H1 (cell line): ENCODE results near the gene SFN. TPM values are rescaled to one million over a fixed set of nuclear protein-coding genes. Genes with fewer than 3 reads are reported as not detected.

Experiments used
- CTCF ChIA-PET: fragments of 300-600 bp; sonication (Branson Sonifier 250); formaldehyde crosslinking; loops from one replicate; lab custom pipeline; 2021; ENCODE audit not compliant: partially characterized antibody; lab: Charles Lee
- POLR2A ChIA-PET: fragments of 300-600 bp; sonication (Branson Sonifier 250); formaldehyde crosslinking; loops from one replicate; lab custom pipeline; 2021; ENCODE audit warnings: inconsistent platforms; ENCODE audit not compliant: partially characterized antibody; lab: Charles Lee
- DNase-seq, 2 experiments: peaks; one replicate each; pipeline versions ENCODE4 v3.0.0 to v3.0.0-alpha.2; 2010 to 2022; ENCODE audit warnings: low spot score in 2 of 2, low read depth in 1 of 2, mixed read lengths in 1 of 2
- FAIRE-seq: peaks from 2 replicates; lab custom pipeline; 2011; peaks lifted over from hg19 to GRCh38; lab: Jason Lieb, UNC
- H2AFZ ChIP-seq: 2 replicates; pipeline ENCODE4 v1.8.1; 2012; ENCODE audit warnings: low read length, inconsistent platforms
- H2AK5ac ChIP-seq: 2 replicates; pipeline ENCODE4 v1.6.1; 2013; ENCODE audit warnings: low read depth, low read length
- H2BK120ac ChIP-seq: replicated peaks from 2 replicates; pipeline ENCODE3; 2013; ENCODE audit warnings: low read depth, low read length, inconsistent platforms
- H2BK12ac ChIP-seq: 2 replicates; pipeline ENCODE4 v1.6.1; 2013; ENCODE audit warnings: low read depth, low read length
- H2BK15ac ChIP-seq: 2 replicates; pipeline ENCODE4 v1.6.1; 2013; ENCODE audit warnings: low read length
- H2BK20ac ChIP-seq: 2 replicates; pipeline ENCODE4 v1.6.1; 2013; ENCODE audit warnings: low read length
- H2BK5ac ChIP-seq: 2 replicates; pipeline ENCODE4 v1.6.1; 2013; ENCODE audit warnings: low read depth, low read length
- H3K14ac ChIP-seq: 2 replicates; pipeline ENCODE4 v1.6.1; 2013; ENCODE audit warnings: inconsistent platforms; ENCODE audit not compliant: insufficient read length
- H3K18ac ChIP-seq: 2 replicates; pipeline ENCODE4 v1.6.1; 2013; ENCODE audit warnings: low read length; ENCODE audit errors: extremely low read depth
- H3K23ac ChIP-seq: 2 replicates; pipeline ENCODE4 v1.6.1; 2013; ENCODE audit warnings: inconsistent platforms; ENCODE audit not compliant: insufficient read length
- H3K23me2 ChIP-seq: 2 replicates; pipeline ENCODE4 v1.6.1; 2013; ENCODE audit warnings: low read depth, low read length
- H3K27ac ChIP-seq: 2 replicates; pipeline ENCODE4 v1.6.1; 2011; ENCODE audit warnings: low read depth, low read length, inconsistent platforms
- H3K27me3 ChIP-seq, 4 experiments: replicated peaks in 1 of 4; 1 replicate in 1 of 4; 2 replicates in 3 of 4; pipeline versions ENCODE4 v1.6.1 to v1.8.1; 2011 to 2013; ENCODE audit warnings: low read length in 3 of 4, mild to moderate bottlenecking in 3 of 4, inconsistent platforms in 2 of 4, mixed read lengths in 2 of 4, moderate library complexity in 1 of 4; ENCODE audit not compliant: control insufficient read depth in 3 of 4, insufficient read depth in 3 of 4; ENCODE audit errors: extremely low read depth in 1 of 4
- H3K36me3 ChIP-seq, 4 experiments: 2 replicates each; pipeline versions ENCODE4 v1.6.1 to v1.8.1; 2011 to 2013; ENCODE audit warnings: mild to moderate bottlenecking in 4 of 4, low read length in 3 of 4, moderate library complexity in 2 of 4, control low read depth in 1 of 4, inconsistent platforms in 1 of 4; ENCODE audit not compliant: insufficient read depth in 4 of 4, control insufficient read depth in 2 of 4
- H3K4ac ChIP-seq: replicated peaks from 2 replicates; pipeline ENCODE3; 2013; ENCODE audit warnings: low read length, low read depth, mixed read lengths, inconsistent platforms; ENCODE audit not compliant: insufficient read length
- H3K4me1 ChIP-seq, 4 experiments: replicated peaks in 1 of 4; 1 replicate in 1 of 4; 2 replicates in 3 of 4; pipeline versions ENCODE4 v1.6.1 to v1.8.1; 2011 to 2013; ENCODE audit warnings: low read length in 3 of 4, inconsistent platforms in 2 of 4, mixed read lengths in 1 of 4; ENCODE audit not compliant: insufficient read depth in 4 of 4, control insufficient read depth in 3 of 4
- H3K4me2 ChIP-seq, 2 experiments: 2 replicates each; pipeline versions ENCODE4 v1.6.1 to v1.8.1; 2011 to 2013; ENCODE audit warnings: low read depth in 2 of 2, low read length in 2 of 2, control low read depth in 1 of 2, inconsistent platforms in 1 of 2, mild to moderate bottlenecking in 1 of 2; ENCODE audit not compliant: insufficient read depth in 1 of 2
- H3K4me3 ChIP-seq, 4 experiments: fragments of 200-600, 300-600 bp in 1 of 4; sonication (generic), shearing (Covaris generic), sonication (Bioruptor Twin) in 1 of 4; 2 replicates each; pipeline versions ENCODE4 v1.5.1 to v1.8.1; 2011 to 2016; ENCODE audit warnings: low read length in 4 of 4, low read depth in 3 of 4, control low read depth in 2 of 4, inconsistent platforms in 2 of 4, mild to moderate bottlenecking in 2 of 4, mixed read lengths in 1 of 4, moderate library complexity in 1 of 4; ENCODE audit not compliant: insufficient read depth in 2 of 4; ENCODE audit errors: extremely low read depth in 1 of 4
- H3K56ac ChIP-seq: replicated peaks from 2 replicates; pipeline ENCODE3; 2013; ENCODE audit warnings: low read depth, mild to moderate bottlenecking, mixed read lengths, low read length, inconsistent platforms; ENCODE audit not compliant: insufficient read length
- H3K79me1 ChIP-seq: 2 replicates; pipeline ENCODE4 v1.6.1; 2013; ENCODE audit warnings: low read depth, low read length, control low read depth
- H3K79me2 ChIP-seq, 2 experiments: 2 replicates each; pipeline versions ENCODE4 v1.6.1 to v1.8.1; 2012 to 2013; ENCODE audit warnings: low read length in 2 of 2, mild to moderate bottlenecking in 2 of 2, inconsistent platforms in 1 of 2; ENCODE audit not compliant: insufficient read depth in 2 of 2, control insufficient read depth in 1 of 2
- H3K9ac ChIP-seq, 4 experiments: replicated peaks in 1 of 4; 1 replicate in 1 of 4; 2 replicates in 3 of 4; pipeline versions ENCODE4 v1.6.1 to v1.8.1; 2011 to 2013; ENCODE audit warnings: low read depth in 3 of 4, low read length in 3 of 4, control low read depth in 2 of 4, mild to moderate bottlenecking in 2 of 4, moderate library complexity in 2 of 4, inconsistent platforms in 1 of 4; ENCODE audit errors: extremely low read depth in 1 of 4
- H3K9me3 ChIP-seq, 2 experiments: 2 replicates each; pipeline versions ENCODE4 v1.6.1 to v1.8.1; 2012 to 2013; ENCODE audit warnings: mild to moderate bottlenecking in 2 of 2, moderate library complexity in 2 of 2, control low read depth in 1 of 2, inconsistent platforms in 1 of 2, low read depth in 1 of 2, low read length in 1 of 2, mixed read lengths in 1 of 2; ENCODE audit not compliant: insufficient read depth in 2 of 2
- H4K20me1 ChIP-seq, 2 experiments: replicated peaks in 1 of 2; 2 replicates each; pipeline versions ENCODE3 to v1.8.1; 2011 to 2013; ENCODE audit warnings: inconsistent platforms in 2 of 2, low read length in 2 of 2, mild to moderate bottlenecking in 1 of 2; ENCODE audit not compliant: insufficient read depth in 2 of 2, control insufficient read depth in 1 of 2
- H4K5ac ChIP-seq: 2 replicates; pipeline ENCODE4 v1.6.1; 2013; ENCODE audit warnings: low read length, low read depth, mixed read lengths, inconsistent platforms; ENCODE audit not compliant: insufficient read length
- H4K8ac ChIP-seq: 2 replicates; pipeline ENCODE4 v1.8.0; 2013; ENCODE audit warnings: mild to moderate bottlenecking, moderate library complexity, low read length, inconsistent platforms; ENCODE audit not compliant: insufficient read depth; ENCODE audit errors: extremely low read depth
- H4K91ac ChIP-seq: replicated peaks from 2 replicates; pipeline ENCODE3; 2013; ENCODE audit warnings: low read length, mixed read lengths, inconsistent platforms; ENCODE audit not compliant: insufficient read length
- CBX8 ChIP-seq: fragments of 300-800, 300-1000 bp; sonication (generic); IDR thresholded peaks from 2 replicates; pipeline ENCODE4 v1.7.1; 2016; ENCODE audit warnings: low read depth, low read length, borderline replicate concordance
- NRF1 ChIP-seq: IDR thresholded peaks from 2 replicates; pipeline ENCODE4 v1.6.1; 2011; ENCODE audit warnings: mild to moderate bottlenecking, low read depth, low read length, improper control_type of control experiment
- PHF8 ChIP-seq: fragments of 200-600 bp; sonication (generic); conservative IDR thresholded peaks from 2 replicates; pipeline ENCODE4 v1.7.1; 2012; ENCODE audit warnings: low read depth, mild to moderate bottlenecking, inconsistent platforms, low read length, moderate library complexity
- SP1 ChIP-seq: IDR thresholded peaks from 2 replicates; pipeline ENCODE4 v1.6.1; 2011; ENCODE audit warnings: low read depth, low read length
- SP4 ChIP-seq: IDR thresholded peaks from 2 replicates; pipeline ENCODE4 v1.6.1; 2012; ENCODE audit warnings: low read length, inconsistent platforms
- WGBS, 2 experiments: shearing (Covaris generic) in 1 of 2; methylation state at CpG; one replicate each; pipeline versions ENCODE4 v1.1.6 to v1.1.7; 2013 to 2015; ENCODE audit warnings: low lambda C conversion rate in 2 of 2, mixed read lengths in 2 of 2, inconsistent platforms in 1 of 2, low coverage in 1 of 2, missing lambda C conversion rate in 1 of 2; ENCODE audit not compliant: insufficient replicate concordance in 2 of 2, insufficient coverage in 1 of 2, insufficient read length in 1 of 2; ENCODE audit errors: extremely low coverage in 1 of 2, missing lambda C conversion rate in 1 of 2; 5-methylcytosine and 5-hydroxymethylcytosine counted together
- polyA plus RNA-seq, 7 experiments: library from polyadenylated mRNA; depleted of rRNA in 3 of 7; stranded (reverse) in 5 of 7; unstranded in 2 of 7; fragments of >200 nt in 5 of 7; fragments of 200-250 nt in 2 of 7; gene quantifications; 1 replicate in 5 of 7; 2 replicates in 1 of 7; 4 replicates in 1 of 7; pipeline versions ENCODE4 v1.2.1 to v1.2.3, GENCODE V29; 2011 to 2013; ENCODE audit warnings: missing spikeins in 2 of 7, mixed read lengths in 2 of 7
- total RNA-seq: library from RNA; stranded (reverse); fragmentation: NEBNext Ultra II Directional; extraction: Animal tissue kit (Norgen Biotek cat#: 25700); gene quantifications from 2 replicates; pipeline ENCODE4 v1.2.1, GENCODE V29; 2021

The SFN gene
- total and polyA plus RNA-seq, 2 of the 8 experiments (the other 6 are each of a cell fraction or from before 2014, with no cell fraction given) = 3.3 to 3.9 TPM

GRCh38 chr1:26814893-26815292, 48.1 kb upstream of the SFN start:
- Histone ChIP-seq H2AK5ac (no peak overlapping the region), H3K23me2 (no peaks in the 10 kb centered on the region), H3K79me1 (no peaks in the 10 kb centered on the region), H3K4me1 (no peaks in the 10 kb centered on the region), H4K8ac (no peak overlapping the region), H3K27me3 (no peaks in the 10 kb centered on the region), H2BK20ac (no peak overlapping the region), H4K20me1 (no peaks in the 10 kb centered on the region), H2BK12ac (no peak overlapping the region), H3K36me3 (no peaks in the 10 kb centered on the region), H3K4me2 (no peak overlapping the region), H3K23ac (no peak overlapping the region), H3K14ac (no peak overlapping the region), H3K4me3 (no peak overlapping the region), H4K91ac (no peak overlapping the region), H2BK15ac (no peak overlapping the region), H4K5ac (no peak overlapping the region), H3K9ac (no peak overlapping the region), H2BK5ac (no peak overlapping the region), H3K79me2 (no peaks in the 10 kb centered on the region), H3K56ac (no peak overlapping the region), H3K4ac (no peak overlapping the region), H2BK120ac (no peak overlapping the region), H3K18ac (no peak overlapping the region), H3K27ac (no peak overlapping the region), H3K9me3 (peaks cover 2 to 8% of the 10 kb centered on the region in 2 experiments; a peak in 3 of 4 replicates), H2AFZ (no peak overlapping the region)
- ChIA-PET CTCF (interaction anchor here (0.9 kb wide), 1 partner anchor 71 kb away, joined by 3 read pairs; no protein-coding TSS in a partner anchor), POLR2A (interaction anchor here (0.9 kb wide), 1 partner anchor 15 kb away, joined by 3 read pairs; no protein-coding TSS in a partner anchor)
- DNase-seq = no peak
- WGBS, 2 experiments = 70% methylated on average over 3 of the region's 3 CpGs; no CpG with 5 or more reads in 1 of the 2 experiments
- FAIRE-seq = no peak
- no peak for TF ChIP-seq SP4
- no peak for TF ChIP-seq CBX8
- TF ChIP-seq SP1 = no peak
- no peak for TF ChIP-seq NRF1
- no peak for TF ChIP-seq PHF8
